ENCODE measurements around the gene KCNJ6.

Gene KCNJ6

GRCh38 chr21:37682966-37683365 is 233.3 kb downstream of the KCNJ6 start:
- no peak overlapping the region for H3K4ac ChIP-seq (ENCODE audit: low read depth in 1 of 2, low read length in 2 of 2)
- no peak overlapping the region for H2BK5ac ChIP-seq (ENCODE audit: low read depth, low read length, poor library complexity, severe bottlenecking)
- H3K4me1 ChIP-seq (ENCODE audit: control insufficient read depth, insufficient read depth, low read depth, low read length), result no peaks in the 10 kb centered on the region
- no peak overlapping the region for H3K14ac ChIP-seq (ENCODE audit: low read length in 2 of 2)
- no peak overlapping the region for H3K27ac ChIP-seq (ENCODE audit: low read length, poor library complexity, severe bottlenecking)
- no peak overlapping the region for H3K23ac ChIP-seq (ENCODE audit: low read length in 2 of 2)
- no peak overlapping the region for H3K18ac ChIP-seq (ENCODE audit: low read depth in 1 of 2, low read length in 2 of 2)
- no peak overlapping the region for H4K91ac ChIP-seq (ENCODE audit: low read length)
- H2BK12ac ChIP-seq (ENCODE audit: low read length in 2 of 2), result no peak overlapping the region
- H2BK120ac ChIP-seq (ENCODE audit: low read depth, low read length), result no peak overlapping the region
- no peak overlapping the region for H3K4me2 ChIP-seq (ENCODE audit: low read length, poor library complexity, severe bottlenecking)
- H3K79me1 ChIP-seq (replicated peaks; ENCODE audit: low read length, poor library complexity, severe bottlenecking), result no peaks in the 10 kb centered on the region
- H3K9ac ChIP-seq (ENCODE audit: low read length), result peak overlapping the region; percentile 61
- no peak overlapping the region for H4K8ac ChIP-seq (ENCODE audit: low read length)
- no peak overlapping the region for H2AFZ ChIP-seq (ENCODE audit: low read depth, low read length)
- H2BK15ac ChIP-seq (ENCODE audit: low read depth, poor library complexity, severe bottlenecking), result no peak overlapping the region
- H3K9me3 ChIP-seq (ENCODE audit: control insufficient read depth, low read length), result peaks cover 10% of the 10 kb centered on the region
- no peak overlapping the region for H2AK5ac ChIP-seq (ENCODE audit: low read length, severe bottlenecking)
- 78% methylated on average over 6 of the region's 6 CpGs for WGBS
- H3K4me3 ChIP-seq (ENCODE audit: insufficient read depth in 1 of 2, low read depth in 1 of 2, low read length in 2 of 2), result no peak overlapping the region
- peaks cover 0 to 15% of the 10 kb centered on the region in 2 experiments for H3K27me3 ChIP-seq (ENCODE audit: control insufficient read depth in 1 of 2, insufficient read depth in 1 of 2, low read length in 2 of 2)
- no peak for DNase-seq
- H3K36me3 ChIP-seq (ENCODE audit: control insufficient read depth in 1 of 2, insufficient read depth in 2 of 2, low read depth in 1 of 2, low read length in 2 of 2), result no peaks in the 10 kb centered on the region

GRCh38 chr21:37677006-37677405 is 239.3 kb downstream of the KCNJ6 start:
- H2BK12ac ChIP-seq (ENCODE audit: low read length in 2 of 2), result no peak overlapping the region
- no peak overlapping the region for H3K14ac ChIP-seq (ENCODE audit: low read length in 2 of 2)
- H3K9me3 ChIP-seq (ENCODE audit: control insufficient read depth, low read length), result peaks cover 10% of the 10 kb centered on the region
- H3K18ac ChIP-seq (ENCODE audit: low read depth in 1 of 2, low read length in 2 of 2), result no peak overlapping the region
- H3K27ac ChIP-seq (ENCODE audit: low read length, poor library complexity, severe bottlenecking), result no peak overlapping the region
- peaks cover 0 to 9% of the 10 kb centered on the region in 2 experiments for H3K36me3 ChIP-seq (ENCODE audit: control insufficient read depth in 1 of 2, insufficient read depth in 2 of 2, low read depth in 1 of 2, low read length in 2 of 2)
- DNase-seq, result no peak
- WGBS, result 79% methylated on average over 4 of the region's 4 CpGs
- H3K9ac ChIP-seq (ENCODE audit: low read length), result no peak overlapping the region
- H2AFZ ChIP-seq (ENCODE audit: low read depth, low read length), result no peak overlapping the region
- H2BK120ac ChIP-seq (ENCODE audit: low read depth, low read length), result no peak overlapping the region
- H3K23ac ChIP-seq (ENCODE audit: low read length in 2 of 2), result no peak overlapping the region
- no peak overlapping the region for H4K8ac ChIP-seq (ENCODE audit: low read length)
- H2BK5ac ChIP-seq (ENCODE audit: low read depth, low read length, poor library complexity, severe bottlenecking), result no peak overlapping the region
- peaks cover 3% of the 10 kb centered on the region for H3K4me1 ChIP-seq (ENCODE audit: control insufficient read depth, insufficient read depth, low read depth, low read length)
- no peak overlapping the region for H2BK15ac ChIP-seq (ENCODE audit: low read depth, poor library complexity, severe bottlenecking)
- H3K4me2 ChIP-seq (ENCODE audit: low read length, poor library complexity, severe bottlenecking), result no peak overlapping the region
- H2AK5ac ChIP-seq (ENCODE audit: low read length, severe bottlenecking), result no peak overlapping the region
- H4K91ac ChIP-seq (ENCODE audit: low read length), result no peak overlapping the region
- H3K79me1 ChIP-seq (replicated peaks; ENCODE audit: low read length, poor library complexity, severe bottlenecking), result no peaks in the 10 kb centered on the region
- no peak overlapping the region for H3K4ac ChIP-seq (ENCODE audit: low read depth in 1 of 2, low read length in 2 of 2)
- H3K27me3 ChIP-seq (ENCODE audit: control insufficient read depth in 1 of 2, insufficient read depth in 1 of 2, low read length in 2 of 2), result peaks cover 0 to 60% of the 10 kb centered on the region in 2 experiments
- H3K4me3 ChIP-seq (ENCODE audit: insufficient read depth in 1 of 2, low read depth in 1 of 2, low read length in 2 of 2), result no peak overlapping the region

DNA sequence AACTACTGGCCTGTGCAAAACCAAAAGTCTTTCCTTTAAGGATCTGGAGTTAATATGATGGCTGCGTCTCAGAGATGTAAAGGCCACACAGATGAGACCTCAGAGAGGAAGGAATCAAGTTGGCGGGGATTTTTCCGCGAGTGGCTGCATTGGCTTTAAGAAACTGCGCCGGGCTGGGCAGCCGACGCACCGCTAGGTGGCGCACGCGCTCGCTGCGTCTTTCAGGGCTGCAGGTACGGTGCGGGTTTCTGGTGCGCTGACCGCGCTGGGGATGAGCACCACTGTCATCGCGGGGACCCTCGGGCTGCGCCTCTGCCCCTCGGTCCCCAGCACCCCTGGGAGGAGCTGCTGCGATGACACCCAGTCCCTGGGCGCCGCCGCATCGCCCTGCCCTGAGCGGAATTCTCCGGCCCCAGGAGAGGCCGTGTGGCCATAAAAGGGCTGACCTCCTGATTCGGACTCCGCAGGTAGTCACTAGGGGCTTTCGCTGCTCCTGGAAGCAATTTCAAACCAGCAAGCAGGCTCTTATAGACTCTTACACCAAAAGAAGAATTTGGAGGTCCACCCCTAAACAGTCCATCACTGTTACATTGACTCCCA is 241.0 kb downstream of the KCNJ6 start:
- Histone ChIP-seq H2BK12ac (ENCODE audit: low read length in 2 of 2) (no peak overlapping the region), H2BK120ac (ENCODE audit: low read depth, low read length) (no peak overlapping the region), H3K14ac (ENCODE audit: low read length in 2 of 2) (no peak overlapping the region), H2BK15ac (ENCODE audit: low read depth, poor library complexity, severe bottlenecking) (no peak overlapping the region), H3K36me3 (ENCODE audit: control insufficient read depth in 1 of 2, insufficient read depth in 2 of 2, low read depth in 1 of 2, low read length in 2 of 2) (peaks cover 0 to 9% of the 10 kb centered on the region in 2 experiments), H2AK5ac (ENCODE audit: low read length, severe bottlenecking) (no peak overlapping the region), H3K9ac (ENCODE audit: low read length) (peak overlapping the region; percentile 5), H3K79me1 (replicated peaks; ENCODE audit: low read length, poor library complexity, severe bottlenecking) (no peaks in the 10 kb centered on the region), H3K4me2 (ENCODE audit: low read length, poor library complexity, severe bottlenecking) (peak overlapping the region; percentile 60), H3K9me3 (ENCODE audit: control insufficient read depth, low read length) (peaks cover 10% of the 10 kb centered on the region), H3K27ac (ENCODE audit: low read length, poor library complexity, severe bottlenecking) (no peak overlapping the region), H3K4me3 (ENCODE audit: insufficient read depth in 1 of 2, low read depth in 1 of 2, low read length in 2 of 2) (peak overlapping the region in 1 of 2 experiments; percentile 40), H3K4me1 (ENCODE audit: control insufficient read depth, insufficient read depth, low read depth, low read length) (peaks cover 12% of the 10 kb centered on the region), H3K23ac (ENCODE audit: low read length in 2 of 2) (no peak overlapping the region), H3K4ac (ENCODE audit: low read depth in 1 of 2, low read length in 2 of 2) (no peak overlapping the region), H2AFZ (ENCODE audit: low read depth, low read length) (no peak overlapping the region), H3K18ac (ENCODE audit: low read depth in 1 of 2, low read length in 2 of 2) (no peak overlapping the region), H2BK5ac (ENCODE audit: low read depth, low read length, poor library complexity, severe bottlenecking) (no peak overlapping the region), H4K8ac (ENCODE audit: low read length) (no peak overlapping the region), H4K91ac (ENCODE audit: low read length) (no peak overlapping the region), H3K27me3 (ENCODE audit: control insufficient read depth in 1 of 2, insufficient read depth in 1 of 2, low read length in 2 of 2) (peaks cover 0 to 62% of the 10 kb centered on the region in 2 experiments)
- WGBS, result 14% methylated on average over 35 of the region's 35 CpGs
- peak; percentile 38 for DNase-seq

DNA sequence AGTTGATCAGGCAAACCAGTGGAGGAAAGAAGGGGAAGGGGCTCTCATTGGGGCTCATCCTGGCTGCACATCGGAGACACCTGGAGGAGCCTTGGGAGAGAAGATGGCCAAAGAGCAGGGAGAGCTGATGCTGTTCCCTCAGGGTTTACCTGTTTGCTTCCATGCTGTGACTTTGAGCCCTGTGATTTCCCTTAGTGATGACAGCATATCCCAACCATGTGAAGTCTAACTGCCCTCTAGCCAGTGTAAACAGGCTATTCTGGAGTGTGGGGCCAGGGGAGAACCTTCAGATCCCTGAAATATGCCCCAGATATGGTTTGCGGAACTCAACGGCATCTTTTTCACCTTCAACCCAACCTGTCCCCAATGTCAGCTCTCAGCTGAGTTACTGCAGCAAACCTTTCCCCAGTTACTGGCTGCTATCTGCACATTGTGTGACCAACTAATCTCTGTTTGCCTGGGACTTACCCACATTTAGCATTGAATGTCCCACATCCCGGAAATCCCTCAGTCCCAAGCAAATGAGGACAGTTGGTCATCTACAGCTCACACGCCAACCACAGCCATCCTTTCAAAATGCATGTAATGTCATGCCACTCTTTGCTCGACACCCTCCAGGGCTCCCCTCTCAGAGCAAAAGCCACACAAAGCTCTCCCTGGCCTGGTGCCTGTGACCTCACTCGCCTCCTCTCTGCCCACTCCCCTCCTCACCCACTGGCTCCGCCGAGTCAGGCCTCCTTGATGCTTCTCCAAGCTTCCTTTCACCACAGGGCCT is 242.3 kb downstream of the KCNJ6 start:
- Histone ChIP-seq H2BK5ac (ENCODE audit: low read depth, low read length, poor library complexity, severe bottlenecking) (no peak overlapping the region), H3K36me3 (ENCODE audit: control insufficient read depth in 1 of 2, insufficient read depth in 2 of 2, low read depth in 1 of 2, low read length in 2 of 2) (peaks cover 0 to 9% of the 10 kb centered on the region in 2 experiments), H2AFZ (ENCODE audit: low read depth, low read length) (no peak overlapping the region), H3K27me3 (ENCODE audit: control insufficient read depth in 1 of 2, insufficient read depth in 1 of 2, low read length in 2 of 2) (peaks cover 0 to 64% of the 10 kb centered on the region in 2 experiments), H3K4me3 (ENCODE audit: insufficient read depth in 1 of 2, low read depth in 1 of 2, low read length in 2 of 2) (no peak overlapping the region), H3K9ac (ENCODE audit: low read length) (no peak overlapping the region), H3K79me1 (replicated peaks; ENCODE audit: low read length, poor library complexity, severe bottlenecking) (no peaks in the 10 kb centered on the region), H2BK15ac (ENCODE audit: low read depth, poor library complexity, severe bottlenecking) (peak overlapping the region; percentile 19), H2AK5ac (ENCODE audit: low read length, severe bottlenecking) (no peak overlapping the region), H3K18ac (ENCODE audit: low read depth in 1 of 2, low read length in 2 of 2) (no peak overlapping the region), H3K9me3 (ENCODE audit: control insufficient read depth, low read length) (peaks cover 9% of the 10 kb centered on the region), H3K23ac (ENCODE audit: low read length in 2 of 2) (no peak overlapping the region), H3K4ac (ENCODE audit: low read depth in 1 of 2, low read length in 2 of 2) (no peak overlapping the region), H2BK12ac (ENCODE audit: low read length in 2 of 2) (no peak overlapping the region), H3K4me2 (ENCODE audit: low read length, poor library complexity, severe bottlenecking) (no peak overlapping the region), H4K91ac (ENCODE audit: low read length) (no peak overlapping the region), H3K14ac (ENCODE audit: low read length in 2 of 2) (no peak overlapping the region), H3K4me1 (ENCODE audit: control insufficient read depth, insufficient read depth, low read depth, low read length) (peaks cover 12% of the 10 kb centered on the region), H4K8ac (ENCODE audit: low read length) (no peak overlapping the region), H3K27ac (ENCODE audit: low read length, poor library complexity, severe bottlenecking) (no peak overlapping the region), H2BK120ac (ENCODE audit: low read depth, low read length) (no peak overlapping the region)
- no peak for DNase-seq
- 93% methylated on average over 9 of the region's 9 CpGs for WGBS

All from mesenchymal stem cell (in vitro differentiated cells and primary cell).